ENCODE results near the gene MAGI2. TPM values are rescaled to one million over a fixed set of nuclear protein-coding genes. Genes with fewer than 3 reads are reported as not detected.

The MAGI2 gene
- total RNA-seq, 1 experiment from 2014 or later = 0.07 TPM

DNA sequence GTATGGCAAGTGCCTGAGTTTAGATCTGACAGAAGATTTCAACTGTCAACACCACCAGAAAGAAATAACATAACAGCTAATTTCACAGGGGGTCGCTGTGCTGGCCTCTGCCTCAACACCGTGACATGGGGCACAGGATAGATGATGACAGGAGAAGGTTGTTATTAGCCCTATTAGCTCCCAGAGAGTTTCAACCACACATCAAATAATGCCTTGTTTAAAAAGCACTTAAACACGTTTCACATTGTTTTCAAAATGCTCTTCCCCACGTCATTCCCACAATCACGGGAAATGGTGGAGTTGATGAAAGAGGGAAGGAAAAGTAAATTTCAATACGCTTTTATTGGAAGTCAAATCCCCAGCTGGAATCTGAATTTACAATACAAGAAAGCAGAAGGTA lies 184.7 kb downstream of the MAGI2 start:
- Mint-ChIP-seq H3K27me3 (ENCODE audit: insufficient read depth, unreplicated experiment) (peaks cover 43% of the 10 kb centered on the region), H3K4me1 (ENCODE audit: insufficient read depth, unreplicated experiment) (no peaks in the 10 kb centered on the region), H3K4me3 (ENCODE audit: unreplicated experiment) (no peak overlapping the region), H3K27ac (ENCODE audit: low read depth, unreplicated experiment) (no peak overlapping the region), H3K36me3 (ENCODE audit: insufficient read depth, unreplicated experiment) (no peaks in the 10 kb centered on the region), H3K9me3 (ENCODE audit: unreplicated experiment) (no peaks in the 10 kb centered on the region)
- POLR2A ChIA-PET = no interaction called here
- intact Hi-C loops (cut with micrococcal nuclease) = no loop called here
- CTCF ChIA-PET = interaction anchor here (1.6 kb wide), 1 partner anchor 30 kb away, joined by 5 read pairs; no protein-coding TSS in a partner anchor
- no TSS peak for BruUV-seq (replicated peaks)
- TF ChIP-seq, protein P1, sequence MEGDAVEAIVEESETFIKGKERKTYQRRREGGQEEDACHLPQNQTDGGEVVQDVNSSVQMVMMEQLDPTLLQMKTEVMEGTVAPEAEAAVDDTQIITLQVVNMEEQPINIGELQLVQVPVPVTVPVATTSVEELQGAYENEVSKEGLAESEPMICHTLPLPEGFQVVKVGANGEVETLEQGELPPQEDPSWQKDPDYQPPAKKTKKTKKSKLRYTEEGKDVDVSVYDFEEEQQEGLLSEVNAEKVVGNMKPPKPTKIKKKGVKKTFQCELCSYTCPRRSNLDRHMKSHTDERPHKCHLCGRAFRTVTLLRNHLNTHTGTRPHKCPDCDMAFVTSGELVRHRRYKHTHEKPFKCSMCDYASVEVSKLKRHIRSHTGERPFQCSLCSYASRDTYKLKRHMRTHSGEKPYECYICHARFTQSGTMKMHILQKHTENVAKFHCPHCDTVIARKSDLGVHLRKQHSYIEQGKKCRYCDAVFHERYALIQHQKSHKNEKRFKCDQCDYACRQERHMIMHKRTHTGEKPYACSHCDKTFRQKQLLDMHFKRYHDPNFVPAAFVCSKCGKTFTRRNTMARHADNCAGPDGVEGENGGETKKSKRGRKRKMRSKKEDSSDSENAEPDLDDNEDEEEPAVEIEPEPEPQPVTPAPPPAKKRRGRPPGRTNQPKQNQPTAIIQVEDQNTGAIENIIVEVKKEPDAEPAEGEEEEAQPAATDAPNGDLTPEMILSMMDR (IDR thresholded peaks at IDR 0.05; ENCODE audit: unreplicated experiment) = no peak
- no peak for DNase-seq (ENCODE audit: unreplicated experiment)

- Mint-ChIP-seq H3K27me3 (ENCODE audit: insufficient read depth, unreplicated experiment) (peaks cover 80% of the 10 kb centered on the region), H3K4me1 (ENCODE audit: insufficient read depth, unreplicated experiment) (no peaks in the 10 kb centered on the region), H3K36me3 (ENCODE audit: insufficient read depth, unreplicated experiment) (no peaks in the 10 kb centered on the region), H3K4me3 (ENCODE audit: unreplicated experiment) (no peak overlapping the region), H3K9me3 (ENCODE audit: unreplicated experiment) (no peaks in the 10 kb centered on the region), H3K27ac (ENCODE audit: low read depth, unreplicated experiment) (no peak overlapping the region)
- CTCF ChIA-PET = no interaction called here
- POLR2A ChIA-PET = no interaction called here
- TF ChIP-seq, protein P1 (IDR thresholded peaks at IDR 0.05; ENCODE audit: unreplicated experiment) = no peak
- intact Hi-C loops (cut with micrococcal nuclease) = no loop called here
- DNase-seq (ENCODE audit: unreplicated experiment) = no peak
- no TSS peak for BruUV-seq (replicated peaks)
Observed at GRCh38 chr7:79258826-79259225, 194.6 kb downstream of the MAGI2 start.

GRCh38 chr7:79257959-79258358 lies 195.5 kb downstream of the MAGI2 start:
- TF ChIP-seq, protein P1 (IDR thresholded peaks at IDR 0.05; ENCODE audit: unreplicated experiment) = no peak
- Mint-ChIP-seq H3K27me3 (ENCODE audit: insufficient read depth, unreplicated experiment) (peaks cover 79% of the 10 kb centered on the region), H3K9me3 (ENCODE audit: unreplicated experiment) (no peaks in the 10 kb centered on the region), H3K27ac (ENCODE audit: low read depth, unreplicated experiment) (no peak overlapping the region), H3K36me3 (ENCODE audit: insufficient read depth, unreplicated experiment) (no peaks in the 10 kb centered on the region), H3K4me3 (ENCODE audit: unreplicated experiment) (no peak overlapping the region), H3K4me1 (ENCODE audit: insufficient read depth, unreplicated experiment) (no peaks in the 10 kb centered on the region)
- no peak for DNase-seq (ENCODE audit: unreplicated experiment)
- ChIA-PET CTCF (no interaction called here), POLR2A (no interaction called here)
- BruUV-seq (replicated peaks) = no TSS peak
- intact Hi-C loops (cut with micrococcal nuclease) = no loop called here

GRCh38 chr7:79245623-79246249 lies 207.7 kb downstream of the MAGI2 start:
- Mint-ChIP-seq H3K36me3 (ENCODE audit: insufficient read depth, unreplicated experiment) (no peaks in the 10 kb centered on the region), H3K4me3 (ENCODE audit: unreplicated experiment) (no peak overlapping the region), H3K4me1 (ENCODE audit: insufficient read depth, unreplicated experiment) (no peaks in the 10 kb centered on the region), H3K27ac (ENCODE audit: low read depth, unreplicated experiment) (no peak overlapping the region), H3K9me3 (ENCODE audit: unreplicated experiment) (no peaks in the 10 kb centered on the region), H3K27me3 (ENCODE audit: insufficient read depth, unreplicated experiment) (peaks cover 60% of the 10 kb centered on the region)
- TF ChIP-seq, protein P1 (IDR thresholded peaks at IDR 0.05; ENCODE audit: unreplicated experiment) = no peak
- CTCF ChIA-PET = interaction anchor here (1.2 to 1.3 kb wide), 2 partner anchors 37 to 52 kb away, joined by 3 to 4 read pairs; no protein-coding TSS in a partner anchor
- BruUV-seq (replicated peaks) = no TSS peak
- POLR2A ChIA-PET = no interaction called here
- intact Hi-C loops (cut with micrococcal nuclease) = no loop called here
- DNase-seq (ENCODE audit: unreplicated experiment) = no peak

Measured in MCF 10A (cell line).